Neutrophil (primary cell): Measurements from ENCODE around the gene CLEC20A.
A peak's percentile ranks its signal among the peaks of the same experiment; 100 is the strongest.

Experiments
- H3K27ac ChIP-seq: fragments of 200-600 bp; sonication (generic); 2 replicates; pipeline ENCODE4 v1.5.1; 2016; ENCODE audit warnings: mild to moderate bottlenecking, moderate library complexity
- H3K27me3 ChIP-seq: fragments of 200-600 bp; sonication (generic); 2 replicates; pipeline ENCODE4 v1.6.0; 2016; ENCODE audit warnings: mild to moderate bottlenecking
- H3K36me3 ChIP-seq: fragments of 200-600 bp; sonication (generic); 2 replicates; pipeline ENCODE4 v1.5.1; 2017
- H3K4me1 ChIP-seq, 2 experiments: fragments of 200-600 bp in 1 of 2; sonication (generic) in 1 of 2; 1 replicate in 1 of 2; 2 replicates in 1 of 2; pipeline versions ENCODE4 v1.5.1 to v1.6.1; 2013 to 2016; ENCODE audit warnings: low read depth in 1 of 2, low read length in 1 of 2, mild to moderate bottlenecking in 1 of 2, moderate library complexity in 1 of 2; ENCODE audit not compliant: control insufficient read depth in 1 of 2, insufficient read depth in 1 of 2
- H3K4me3 ChIP-seq, 2 experiments: fragments of 200-600 bp in 1 of 2; sonication (generic) in 1 of 2; 1 replicate in 1 of 2; 2 replicates in 1 of 2; pipeline ENCODE4 v1.5.1; 2013 to 2016; ENCODE audit warnings: low read depth in 1 of 2, low read length in 1 of 2, mild to moderate bottlenecking in 1 of 2, moderate library complexity in 1 of 2
- H3K9me3 ChIP-seq: fragments of 200-600 bp; sonication (generic); 2 replicates; pipeline ENCODE4 v1.5.1; 2016
- TF ChIP-seq, protein P1 (sequence below): fragments of 200-600 bp; sonication (generic); IDR thresholded peaks from 2 replicates; pipeline ENCODE4 v1.5.1; 2016; ENCODE audit warnings: antibody characterized with exemption

CLEC20A gene

DNA sequence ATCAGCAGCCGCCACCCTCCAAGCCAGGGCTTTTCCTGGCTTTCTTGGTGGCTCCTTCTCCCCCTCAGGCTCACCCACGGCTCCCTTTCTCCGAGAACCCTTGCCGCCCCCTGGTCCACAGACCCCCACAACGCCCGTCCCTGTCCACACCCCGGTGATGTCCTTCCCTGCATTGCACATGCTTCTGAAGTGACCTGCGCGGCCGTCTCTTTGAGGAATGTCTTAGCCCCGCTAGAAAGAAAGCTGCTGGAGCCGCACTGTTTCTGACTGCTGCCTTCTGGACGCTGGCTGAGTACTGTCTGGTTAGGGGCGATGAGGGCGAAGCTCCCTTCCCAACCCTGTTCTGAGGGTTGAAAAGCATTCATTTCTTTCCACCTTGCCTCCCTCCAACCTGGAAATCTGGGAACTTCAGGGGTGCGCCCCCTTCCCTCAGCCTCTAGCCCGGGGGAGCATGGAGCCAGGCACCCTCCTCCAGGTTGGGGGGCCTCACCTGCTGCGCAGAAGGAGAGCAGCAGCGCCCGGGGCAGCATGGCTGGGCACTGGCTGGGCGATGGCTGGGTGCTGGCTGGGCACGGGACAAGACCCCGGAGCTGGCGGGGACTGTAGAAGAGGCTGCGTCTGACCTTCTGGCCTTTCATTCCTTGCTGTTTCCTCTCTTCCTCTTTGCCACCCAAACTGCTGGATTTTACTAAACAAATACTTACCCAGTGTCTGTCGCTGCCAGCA lies at the start of gene CLEC20A:
TSS of gene CLEC20A (minus strand) at position 555 of the 726 bp plus-strand sequence. CDS start at position 530, 25 bp downstream.
- TF ChIP-seq, protein P1, sequence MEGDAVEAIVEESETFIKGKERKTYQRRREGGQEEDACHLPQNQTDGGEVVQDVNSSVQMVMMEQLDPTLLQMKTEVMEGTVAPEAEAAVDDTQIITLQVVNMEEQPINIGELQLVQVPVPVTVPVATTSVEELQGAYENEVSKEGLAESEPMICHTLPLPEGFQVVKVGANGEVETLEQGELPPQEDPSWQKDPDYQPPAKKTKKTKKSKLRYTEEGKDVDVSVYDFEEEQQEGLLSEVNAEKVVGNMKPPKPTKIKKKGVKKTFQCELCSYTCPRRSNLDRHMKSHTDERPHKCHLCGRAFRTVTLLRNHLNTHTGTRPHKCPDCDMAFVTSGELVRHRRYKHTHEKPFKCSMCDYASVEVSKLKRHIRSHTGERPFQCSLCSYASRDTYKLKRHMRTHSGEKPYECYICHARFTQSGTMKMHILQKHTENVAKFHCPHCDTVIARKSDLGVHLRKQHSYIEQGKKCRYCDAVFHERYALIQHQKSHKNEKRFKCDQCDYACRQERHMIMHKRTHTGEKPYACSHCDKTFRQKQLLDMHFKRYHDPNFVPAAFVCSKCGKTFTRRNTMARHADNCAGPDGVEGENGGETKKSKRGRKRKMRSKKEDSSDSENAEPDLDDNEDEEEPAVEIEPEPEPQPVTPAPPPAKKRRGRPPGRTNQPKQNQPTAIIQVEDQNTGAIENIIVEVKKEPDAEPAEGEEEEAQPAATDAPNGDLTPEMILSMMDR, result no peak
- Histone ChIP-seq H3K36me3 (no peaks in the 10 kb centered on the region), H3K4me1 (no peaks in the 10 kb centered on the region), H3K4me3 (no peak within 1 kb of the TSS), H3K9me3 (no peaks in the 10 kb centered on the region), H3K27me3 (no peaks in the 10 kb centered on the region), H3K27ac (no peak within 1 kb of the TSS)

GRCh38 chr1:178544531-178544930 lies 47.8 kb upstream of the CLEC20A start:
- Histone ChIP-seq H3K4me3 (no peak overlapping the region), H3K27ac (no peak overlapping the region), H3K36me3 (no peaks in the 10 kb centered on the region), H3K9me3 (no peaks in the 10 kb centered on the region), H3K4me1 (peaks cover 16 to 17% of the 10 kb centered on the region in 2 experiments), H3K27me3 (peaks cover 8% of the 10 kb centered on the region)
- TF ChIP-seq, protein P1, result no peak

DNA sequence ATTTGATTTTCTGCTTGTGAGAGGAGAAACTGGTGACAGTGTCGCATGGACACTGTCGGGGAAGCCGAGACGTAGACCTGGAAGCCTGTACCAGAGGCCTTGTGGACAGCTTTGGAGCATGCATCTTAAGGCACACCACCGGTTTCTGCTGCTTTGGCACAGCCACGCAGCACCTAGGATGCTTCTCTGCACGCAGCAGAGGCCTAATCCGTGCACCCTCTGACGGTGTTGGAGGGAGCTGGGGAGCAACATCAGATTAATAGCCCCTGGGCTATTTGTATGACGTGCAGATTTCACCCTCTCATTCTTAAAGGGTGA lies 46.5 kb upstream of the CLEC20A start:
- H3K4me3 ChIP-seq, result peak overlapping the region in 1 of 2 experiments; percentile 73
- no peaks in the 10 kb centered on the region for H3K9me3 ChIP-seq
- H3K4me1 ChIP-seq, result peaks cover 16 to 17% of the 10 kb centered on the region in 2 experiments
- TF ChIP-seq, protein P1, result no peak
- no peak overlapping the region for H3K27ac ChIP-seq
- no peaks in the 10 kb centered on the region for H3K36me3 ChIP-seq
- H3K27me3 ChIP-seq, result peaks cover 8% of the 10 kb centered on the region

- TF ChIP-seq, protein P1, result peak; percentile 86
- H3K36me3 ChIP-seq, result no peaks in the 10 kb centered on the region
- H3K4me1 ChIP-seq, result peaks cover 16 to 17% of the 10 kb centered on the region in 2 experiments
These were observed 46.0 kb upstream of the CLEC20A start for GRCh38 chr1:178542554-178543289.

DNA sequence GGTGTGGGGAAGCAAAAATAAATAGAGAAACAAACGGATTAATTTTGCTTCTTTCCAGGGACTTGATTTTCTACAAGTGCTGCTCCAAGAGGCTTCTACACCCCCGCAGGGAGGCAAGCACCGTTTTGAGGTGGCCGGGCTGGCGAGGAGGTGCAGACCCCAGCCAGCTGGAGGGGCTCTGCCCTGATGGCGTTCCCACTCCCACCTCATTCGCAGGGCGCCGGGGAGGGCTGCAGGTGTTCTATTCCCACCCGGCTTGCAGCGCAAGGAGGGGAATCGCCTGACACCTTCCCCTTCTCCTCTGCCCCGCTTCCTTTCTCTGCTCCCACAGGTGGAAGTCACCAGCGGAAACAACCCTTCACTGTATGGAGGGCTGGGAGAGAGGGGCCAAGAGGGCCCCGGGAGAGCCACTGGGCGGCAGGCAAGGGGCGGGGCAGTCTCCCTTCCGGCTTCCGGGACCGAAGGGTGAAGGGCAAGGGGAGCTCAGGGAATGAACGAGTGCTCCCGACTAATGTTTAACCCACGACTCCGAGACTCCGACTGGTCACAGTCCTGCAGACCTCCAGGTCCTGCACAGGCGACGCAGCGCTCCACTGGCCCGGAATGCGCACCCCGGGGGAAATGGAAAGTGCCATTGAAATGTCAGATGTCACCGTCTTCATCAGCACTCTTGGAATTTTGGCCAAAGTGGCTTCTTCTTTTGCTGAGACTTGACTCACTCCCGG lies 45.2 kb upstream of the CLEC20A start:
- TF ChIP-seq, protein P1, result no peak
- H3K9me3 ChIP-seq, result no peaks in the 10 kb centered on the region
- peaks cover 8% of the 10 kb centered on the region for H3K27me3 ChIP-seq
- peaks cover 16 to 17% of the 10 kb centered on the region in 2 experiments for H3K4me1 ChIP-seq
- H3K27ac ChIP-seq, result no peak overlapping the region
- peak overlapping the region; percentile 70 to 73 for H3K4me3 ChIP-seq
- H3K36me3 ChIP-seq, result no peaks in the 10 kb centered on the region

More at GRCh38 chr1:178542554-178543289, 46.0 kb upstream of the CLEC20A start:
- no peaks in the 10 kb centered on the region for H3K9me3 ChIP-seq
- no peak overlapping the region for H3K27ac ChIP-seq
- H3K27me3 ChIP-seq, result peaks cover 8% of the 10 kb centered on the region
- peak overlapping the region; percentile 70 to 73 for H3K4me3 ChIP-seq
